ENCODE data around the gene LBHD1.

DNA sequence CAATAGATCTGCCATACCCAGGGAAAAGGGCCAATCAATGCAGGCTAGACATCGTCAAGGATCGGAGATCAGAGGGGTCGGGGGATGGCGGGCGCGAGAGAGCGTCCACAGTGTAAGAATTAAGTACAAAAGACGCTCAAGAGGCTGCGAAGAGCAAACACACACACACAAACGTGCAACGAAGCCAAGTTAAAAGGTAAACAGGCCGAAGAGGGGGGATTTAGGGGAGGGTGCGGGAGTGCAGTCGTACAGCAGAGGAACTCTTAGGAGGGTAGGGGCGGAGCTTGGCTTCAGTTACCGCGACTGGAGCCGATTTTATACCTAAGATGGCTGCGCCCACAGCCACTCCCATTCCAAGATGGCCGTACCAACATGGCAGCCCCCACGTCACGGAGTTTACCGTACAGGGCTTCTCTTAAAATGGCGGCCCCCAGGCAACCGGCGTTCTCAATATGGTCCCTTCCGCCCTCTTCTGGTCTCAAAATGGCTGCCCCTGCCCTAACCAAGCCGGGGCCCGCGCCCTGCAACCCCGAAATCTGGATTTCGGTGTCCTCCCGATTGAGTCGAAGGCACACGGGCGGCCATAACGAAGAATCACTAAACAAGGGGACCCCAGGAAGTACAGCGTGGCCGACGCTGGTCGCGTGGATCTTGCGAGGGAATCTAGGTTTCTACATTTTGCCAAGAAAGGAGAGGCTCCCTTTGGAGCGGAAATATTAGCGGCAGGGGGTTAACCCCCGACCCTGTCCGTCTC is 37.4 kb upstream of the LBHD1 start:
- no peak for TF ChIP-seq KLF16 (CRISPR knock-in tag; IDR thresholded peaks at IDR 0.05)
- no peak for TF ChIP-seq NONO (IDR thresholded peaks at IDR 0.05)
- TF ChIP-seq NONO (CRISPR knock-in tag; conservative IDR thresholded peaks at IDR 0.05) = 0 out of 2 replicates have a peak, but pooled peaks have one; percentile 21
- TF ChIP-seq, protein P1, sequence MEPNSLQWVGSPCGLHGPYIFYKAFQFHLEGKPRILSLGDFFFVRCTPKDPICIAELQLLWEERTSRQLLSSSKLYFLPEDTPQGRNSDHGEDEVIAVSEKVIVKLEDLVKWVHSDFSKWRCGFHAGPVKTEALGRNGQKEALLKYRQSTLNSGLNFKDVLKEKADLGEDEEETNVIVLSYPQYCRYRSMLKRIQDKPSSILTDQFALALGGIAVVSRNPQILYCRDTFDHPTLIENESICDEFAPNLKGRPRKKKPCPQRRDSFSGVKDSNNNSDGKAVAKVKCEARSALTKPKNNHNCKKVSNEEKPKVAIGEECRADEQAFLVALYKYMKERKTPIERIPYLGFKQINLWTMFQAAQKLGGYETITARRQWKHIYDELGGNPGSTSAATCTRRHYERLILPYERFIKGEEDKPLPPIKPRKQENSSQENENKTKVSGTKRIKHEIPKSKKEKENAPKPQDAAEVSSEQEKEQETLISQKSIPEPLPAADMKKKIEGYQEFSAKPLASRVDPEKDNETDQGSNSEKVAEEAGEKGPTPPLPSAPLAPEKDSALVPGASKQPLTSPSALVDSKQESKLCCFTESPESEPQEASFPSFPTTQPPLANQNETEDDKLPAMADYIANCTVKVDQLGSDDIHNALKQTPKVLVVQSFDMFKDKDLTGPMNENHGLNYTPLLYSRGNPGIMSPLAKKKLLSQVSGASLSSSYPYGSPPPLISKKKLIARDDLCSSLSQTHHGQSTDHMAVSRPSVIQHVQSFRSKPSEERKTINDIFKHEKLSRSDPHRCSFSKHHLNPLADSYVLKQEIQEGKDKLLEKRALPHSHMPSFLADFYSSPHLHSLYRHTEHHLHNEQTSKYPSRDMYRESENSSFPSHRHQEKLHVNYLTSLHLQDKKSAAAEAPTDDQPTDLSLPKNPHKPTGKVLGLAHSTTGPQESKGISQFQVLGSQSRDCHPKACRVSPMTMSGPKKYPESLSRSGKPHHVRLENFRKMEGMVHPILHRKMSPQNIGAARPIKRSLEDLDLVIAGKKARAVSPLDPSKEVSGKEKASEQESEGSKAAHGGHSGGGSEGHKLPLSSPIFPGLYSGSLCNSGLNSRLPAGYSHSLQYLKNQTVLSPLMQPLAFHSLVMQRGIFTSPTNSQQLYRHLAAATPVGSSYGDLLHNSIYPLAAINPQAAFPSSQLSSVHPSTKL (CRISPR knock-in tag; IDR thresholded peaks at IDR 0.05) = no peak
- TF ChIP-seq, protein P2, sequence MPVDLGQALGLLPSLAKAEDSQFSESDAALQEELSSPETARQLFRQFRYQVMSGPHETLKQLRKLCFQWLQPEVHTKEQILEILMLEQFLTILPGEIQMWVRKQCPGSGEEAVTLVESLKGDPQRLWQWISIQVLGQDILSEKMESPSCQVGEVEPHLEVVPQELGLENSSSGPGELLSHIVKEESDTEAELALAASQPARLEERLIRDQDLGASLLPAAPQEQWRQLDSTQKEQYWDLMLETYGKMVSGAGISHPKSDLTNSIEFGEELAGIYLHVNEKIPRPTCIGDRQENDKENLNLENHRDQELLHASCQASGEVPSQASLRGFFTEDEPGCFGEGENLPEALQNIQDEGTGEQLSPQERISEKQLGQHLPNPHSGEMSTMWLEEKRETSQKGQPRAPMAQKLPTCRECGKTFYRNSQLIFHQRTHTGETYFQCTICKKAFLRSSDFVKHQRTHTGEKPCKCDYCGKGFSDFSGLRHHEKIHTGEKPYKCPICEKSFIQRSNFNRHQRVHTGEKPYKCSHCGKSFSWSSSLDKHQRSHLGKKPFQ (CRISPR knock-in tag; IDR thresholded peaks at IDR 0.05; ENCODE audit: insufficient replicate concordance) = no peak
- TF ChIP-seq NCOA5 (CRISPR knock-in tag; IDR thresholded peaks at IDR 0.05) = no peak
- TF ChIP-seq EZH2 (conservative IDR thresholded peaks at IDR 0.05; ENCODE audit: low read depth, low read length) = no peak
- TF ChIP-seq SMC3 (IDR thresholded peaks at IDR 0.05; ENCODE audit: low read length) = no peak
- TF ChIP-seq TBX3 (IDR thresholded peaks at IDR 0.05; ENCODE audit: borderline replicate concordance) = no peak

All from HepG2 (cell line).